ENCODE measurements around the gene NPY4R2. TPM values are rescaled to one million over a fixed set of nuclear protein-coding genes. Genes with fewer than 3 reads are reported as not detected.
"Not testable (repeated sequence)": the region's sequence is repeated elsewhere in the genome, so short reads cannot be mapped to it uniquely, and the experiment has no call there.

The NPY4R2 gene
- total RNA-seq, 4 donors from 2014 or later, result 1.6 to 26.9 (median 8.9) TPM

- in situ Hi-C loops (cut with MboI; ENCODE audit: low pct_ligation_motif_present in 1 of 4, low pct_unique_long_range_greater_than_20kb in 1 of 4, low sequenced_read_pairs in 3 of 4), result not testable (repeated sequence)
- no CpG with 5 or more reads among the region's 2 CpGs for WGBS, 2 donors (ENCODE audit: low coverage in 1 of 2)
These were observed 9.8 kb downstream of the NPY4R2 start for GRCh38 chr10:47928225-47928624.

GRCh38 chr10:47932824-47933223 lies 14.4 kb downstream of the NPY4R2 start:
- H3K9me3 ChIP-seq; intact Hi-C loops (cut with DNase I; ENCODE audit: low total_unique reads); in situ Hi-C loops (cut with MboI; ENCODE audit: low pct_ligation_motif_present in 1 of 4, low pct_unique_long_range_greater_than_20kb in 1 of 4, low sequenced_read_pairs in 3 of 4); H3K36me3 ChIP-seq; H3K4me3 ChIP-seq; H3K4me1 ChIP-seq; H3K27ac ChIP-seq; DNase-seq; H3K27me3 ChIP-seq: not testable (repeated sequence)
- no CpG with 5 or more reads among the region's 1 CpG for WGBS, 2 donors (ENCODE audit: low coverage in 1 of 2)

More at GRCh38 chr10:47928225-47928624, 9.8 kb downstream of the NPY4R2 start:
- DNase-seq; H3K4me1 ChIP-seq; H3K27me3 ChIP-seq; intact Hi-C loops (cut with DNase I; ENCODE audit: low total_unique reads); H3K9me3 ChIP-seq; H3K4me3 ChIP-seq; H3K36me3 ChIP-seq; H3K27ac ChIP-seq: not testable (repeated sequence)

- H3K9me3 ChIP-seq; H3K27ac ChIP-seq; H3K4me1 ChIP-seq; H3K4me3 ChIP-seq; H3K36me3 ChIP-seq; DNase-seq; intact Hi-C loops (cut with DNase I; ENCODE audit: low total_unique reads); H3K27me3 ChIP-seq; in situ Hi-C loops (cut with MboI; ENCODE audit: low pct_ligation_motif_present in 1 of 4, low pct_unique_long_range_greater_than_20kb in 1 of 4, low sequenced_read_pairs in 3 of 4): not testable (repeated sequence)
- no CpG with 5 or more reads among the region's 6 CpGs for WGBS, 2 donors (ENCODE audit: low coverage in 1 of 2)
These were observed 15.0 kb downstream of the NPY4R2 start for GRCh38 chr10:47933462-47933861.

- H3K4me1 ChIP-seq; H3K36me3 ChIP-seq; in situ Hi-C loops (cut with MboI; ENCODE audit: low pct_ligation_motif_present in 1 of 4, low pct_unique_long_range_greater_than_20kb in 1 of 4, low sequenced_read_pairs in 3 of 4); H3K9me3 ChIP-seq; H3K4me3 ChIP-seq; intact Hi-C loops (cut with DNase I; ENCODE audit: low total_unique reads); H3K27me3 ChIP-seq; DNase-seq: not testable (repeated sequence)
- H3K27ac ChIP-seq, result peak overlapping the region; percentile 65 to 79 (median 71)
- WGBS, 2 donors (ENCODE audit: low coverage in 1 of 2), result 65 to 75% methylated on average over 2 to 4 of the region's 8 CpGs
These were observed 18.3 kb downstream of the NPY4R2 start for GRCh38 chr10:47936772-47937228.

DNA sequence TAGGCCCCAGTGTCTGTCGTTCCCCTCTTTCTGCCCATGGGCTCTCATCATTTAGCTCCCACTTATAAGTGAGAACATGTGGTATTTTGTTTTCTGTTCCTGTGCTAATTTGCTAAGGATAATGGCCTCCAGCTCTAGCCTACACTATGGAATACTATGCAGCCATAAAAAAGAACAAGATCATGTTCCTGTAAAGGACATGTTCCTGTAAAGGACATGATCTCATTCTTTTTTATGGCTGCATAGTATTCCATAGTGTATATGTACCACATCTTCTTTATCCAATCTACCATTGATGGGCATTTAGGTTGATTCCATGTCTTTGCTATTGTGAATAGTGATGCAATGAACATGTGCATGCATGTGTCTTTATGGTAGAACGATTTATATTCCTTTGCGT lies 19.2 kb downstream of the NPY4R2 start:
- H3K27ac ChIP-seq; H3K9me3 ChIP-seq; H3K4me3 ChIP-seq; in situ Hi-C loops (cut with MboI; ENCODE audit: low pct_ligation_motif_present in 1 of 4, low pct_unique_long_range_greater_than_20kb in 1 of 4, low sequenced_read_pairs in 3 of 4); H3K36me3 ChIP-seq; intact Hi-C loops (cut with DNase I; ENCODE audit: low total_unique reads); H3K27me3 ChIP-seq; DNase-seq: not testable (repeated sequence)
- H3K4me1 ChIP-seq, result peaks cover 0 to 10% (median 6%) of the 10 kb centered on the region in 4 donors
- no CpG with 5 or more reads among the region's 3 CpGs for WGBS, 2 donors (ENCODE audit: low coverage in 1 of 2)

DNA sequence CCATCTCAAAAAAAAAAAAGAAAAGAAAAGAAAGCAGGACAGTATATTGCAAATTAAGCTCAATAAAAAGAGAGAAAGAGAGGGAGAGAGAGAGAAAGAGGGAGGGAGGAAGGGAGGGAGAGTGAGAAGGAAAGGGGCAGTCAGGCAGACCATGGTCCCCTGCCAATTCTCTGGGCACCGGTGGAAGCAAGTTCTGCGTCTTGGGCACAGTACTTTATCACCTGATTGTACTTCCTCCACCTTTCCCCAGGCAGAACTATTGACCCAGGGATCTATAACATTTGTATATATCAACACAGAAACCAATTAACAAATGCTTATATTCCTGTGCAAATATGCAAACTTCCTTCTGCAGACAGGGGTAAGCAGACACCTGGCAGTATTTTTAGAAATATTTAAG lies 22.4 kb downstream of the NPY4R2 start:
- H3K27ac ChIP-seq; H3K4me3 ChIP-seq; H3K9me3 ChIP-seq; intact Hi-C loops (cut with DNase I; ENCODE audit: low total_unique reads); H3K27me3 ChIP-seq; in situ Hi-C loops (cut with MboI; ENCODE audit: low pct_ligation_motif_present in 1 of 4, low pct_unique_long_range_greater_than_20kb in 1 of 4, low sequenced_read_pairs in 3 of 4); DNase-seq; H3K36me3 ChIP-seq: not testable (repeated sequence)
- H3K4me1 ChIP-seq, result peaks cover 0 to 10% (median 6%) of the 10 kb centered on the region in 4 donors
- WGBS, 2 donors (ENCODE audit: low coverage in 1 of 2), result 11 to 75% methylated on average over 2 of the region's 2 CpGs

GRCh38 chr10:47941379-47941778 lies 22.9 kb downstream of the NPY4R2 start:
- DNase-seq; intact Hi-C loops (cut with DNase I; ENCODE audit: low total_unique reads); H3K9me3 ChIP-seq; H3K4me3 ChIP-seq; H3K27me3 ChIP-seq; in situ Hi-C loops (cut with MboI; ENCODE audit: low pct_ligation_motif_present in 1 of 4, low pct_unique_long_range_greater_than_20kb in 1 of 4, low sequenced_read_pairs in 3 of 4); H3K36me3 ChIP-seq: not testable (repeated sequence)
- peak overlapping the region in 1 of 4 donors; percentile 33 for H3K27ac ChIP-seq
- peaks cover 0 to 10% (median 6%) of the 10 kb centered on the region in 4 donors for H3K4me1 ChIP-seq
- 47% methylated on average over 6 of the region's 6 CpGs; no CpG with 5 or more reads in 1 of the 2 donors for WGBS, 2 donors (ENCODE audit: low coverage in 1 of 2)

DNA sequence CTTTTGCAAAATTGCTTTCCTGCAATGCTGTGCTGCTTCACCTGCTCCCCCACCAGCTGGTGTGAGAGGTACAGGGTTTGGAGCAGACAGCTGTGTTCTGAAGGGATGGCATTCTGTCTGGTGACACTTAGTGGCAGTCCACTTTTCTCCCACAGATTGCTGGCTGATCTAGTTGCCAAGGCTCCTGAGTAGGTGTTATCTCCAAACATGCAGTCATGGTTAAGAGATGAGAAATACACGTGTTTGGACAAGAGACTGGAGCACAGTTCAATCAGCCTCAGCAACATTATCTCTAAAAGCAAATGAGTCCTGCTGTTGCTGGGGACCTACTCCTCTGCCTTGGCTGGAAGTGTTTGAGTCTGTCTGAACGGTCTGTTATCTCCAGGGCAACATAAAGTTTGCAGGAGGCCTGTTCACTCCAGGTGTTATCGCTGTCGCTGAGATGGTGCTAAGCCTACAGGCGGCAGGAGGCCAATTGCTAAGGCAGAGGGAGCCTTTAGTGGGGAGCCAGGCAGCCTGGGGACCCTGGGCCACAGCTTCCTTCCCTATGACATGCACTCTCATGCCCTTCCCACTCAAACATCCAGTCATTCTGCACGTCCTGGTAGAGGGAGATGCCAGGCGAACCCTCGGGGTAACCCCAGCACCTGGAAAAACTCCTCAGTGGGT lies 24.0 kb downstream of the NPY4R2 start:
- H3K27ac ChIP-seq; H3K27me3 ChIP-seq; in situ Hi-C loops (cut with MboI; ENCODE audit: low pct_ligation_motif_present in 1 of 4, low pct_unique_long_range_greater_than_20kb in 1 of 4, low sequenced_read_pairs in 3 of 4); intact Hi-C loops (cut with DNase I; ENCODE audit: low total_unique reads); H3K4me3 ChIP-seq; DNase-seq; H3K4me1 ChIP-seq; H3K36me3 ChIP-seq; H3K9me3 ChIP-seq: not testable (repeated sequence)
- 33% methylated on average over 1 of the region's 8 CpGs; no CpG with 5 or more reads in 1 of the 2 donors for WGBS, 2 donors (ENCODE audit: low coverage in 1 of 2)

DNA sequence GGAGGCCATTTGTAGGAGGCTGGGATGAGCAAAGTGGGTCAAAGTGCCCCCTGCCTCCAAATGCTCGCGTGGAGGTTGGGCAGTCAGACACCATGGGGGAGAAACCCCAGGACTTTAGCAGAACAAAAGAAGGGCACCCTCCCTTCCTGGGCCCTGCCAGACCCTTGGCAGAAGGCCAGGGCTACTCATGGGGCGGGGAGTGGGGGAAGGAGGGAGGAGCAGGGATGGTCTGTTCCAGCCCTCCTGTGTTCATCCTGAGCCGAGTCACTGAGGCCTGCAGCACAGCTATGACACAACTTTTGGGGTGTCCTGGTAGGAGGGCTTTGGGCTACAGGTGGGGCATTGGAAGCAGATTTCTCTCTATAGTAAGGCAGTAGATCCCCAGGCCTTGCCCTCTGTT lies 24.9 kb downstream of the NPY4R2 start:
- H3K4me1 ChIP-seq; H3K36me3 ChIP-seq; H3K27me3 ChIP-seq; H3K9me3 ChIP-seq; in situ Hi-C loops (cut with MboI; ENCODE audit: low pct_ligation_motif_present in 1 of 4, low pct_unique_long_range_greater_than_20kb in 1 of 4, low sequenced_read_pairs in 3 of 4); H3K4me3 ChIP-seq; H3K27ac ChIP-seq; intact Hi-C loops (cut with DNase I; ENCODE audit: low total_unique reads): not testable (repeated sequence)
- WGBS, 2 donors (ENCODE audit: low coverage in 1 of 2), result no CpG with 5 or more reads among the region's 4 CpGs
- DNase-seq, result peak; percentile 26

- H3K27me3 ChIP-seq; H3K27ac ChIP-seq; H3K9me3 ChIP-seq; H3K36me3 ChIP-seq; DNase-seq; H3K4me1 ChIP-seq; intact Hi-C loops (cut with DNase I; ENCODE audit: low total_unique reads); H3K4me3 ChIP-seq; in situ Hi-C loops (cut with MboI; ENCODE audit: low pct_ligation_motif_present in 1 of 4, low pct_unique_long_range_greater_than_20kb in 1 of 4, low sequenced_read_pairs in 3 of 4): not testable (repeated sequence)
- 72% methylated on average over 1 of the region's 1 CpG; no CpG with 5 or more reads in 1 of the 2 donors for WGBS, 2 donors (ENCODE audit: low coverage in 1 of 2)
These were observed 29.0 kb downstream of the NPY4R2 start for GRCh38 chr10:47947424-47947823.

DNA sequence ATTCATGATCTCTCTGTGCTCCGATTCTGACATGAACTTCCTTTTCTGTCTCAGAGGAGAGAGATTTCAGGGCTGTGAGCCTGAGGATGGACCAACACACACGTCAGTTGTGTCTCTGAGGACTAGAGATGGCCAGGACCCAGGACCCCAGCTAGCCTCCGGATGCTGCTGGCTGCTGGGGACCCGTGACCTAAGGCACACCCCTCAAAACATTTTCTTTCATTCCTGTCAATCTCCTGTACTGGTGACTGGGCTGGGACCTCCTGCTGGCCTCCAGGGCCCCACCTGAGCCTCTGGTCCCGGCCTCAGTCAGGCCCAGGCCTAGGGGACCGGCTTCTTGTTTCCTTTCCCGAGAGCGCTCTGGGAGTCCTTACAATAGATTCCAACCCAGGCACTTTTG lies 38.7 kb downstream of the NPY4R2 start:
- H3K4me1 ChIP-seq; intact Hi-C loops (cut with DNase I; ENCODE audit: low total_unique reads); H3K27ac ChIP-seq; H3K4me3 ChIP-seq; in situ Hi-C loops (cut with MboI; ENCODE audit: low pct_ligation_motif_present in 1 of 4, low pct_unique_long_range_greater_than_20kb in 1 of 4, low sequenced_read_pairs in 3 of 4); H3K9me3 ChIP-seq; DNase-seq; H3K36me3 ChIP-seq; H3K27me3 ChIP-seq: not testable (repeated sequence)
- 87 to 92% methylated on average over 2 to 8 of the region's 8 CpGs for WGBS, 2 donors (ENCODE audit: low coverage in 1 of 2)
